GM10266 (cell line): ENCODE measurements around the gene DOK3.

Experiments used
- DNase-seq: peaks from one replicate; pipeline ENCODE4 v3.0.0; 2012; ENCODE audit errors: extremely low spot score
- CTCF ChIP-seq: IDR thresholded peaks from 2 replicates; pipeline ENCODE4 v1.5.1; 2012; ENCODE audit warnings: mild to moderate bottlenecking, low read depth; ENCODE audit not compliant: control insufficient read depth, insufficient read depth; ENCODE audit errors: missing control alignments

Gene DOK3

GRCh38 chr5:177508221-177508611, 1.4 kb downstream of the DOK3 start:
- DNase-seq, result no peak
- TF ChIP-seq CTCF, result no peak

GRCh38 chr5:177507596-177508220, 1.9 kb downstream of the DOK3 start:
- TF ChIP-seq CTCF, result no peak
- DNase-seq, result no peak

GRCh38 chr5:177507165-177507564, 2.5 kb downstream of the DOK3 start:
- no peak for DNase-seq

GRCh38 chr5:177505075-177505474, 4.6 kb downstream of the DOK3 start:
- no peak for DNase-seq
- TF ChIP-seq CTCF, result no peak

More at GRCh38 chr5:177507165-177507564, 2.5 kb downstream of the DOK3 start:
- peak; percentile 3 for TF ChIP-seq CTCF

GRCh38 chr5:177504086-177505056, 5.3 kb downstream of the DOK3 start:
- no peak for DNase-seq
- TF ChIP-seq CTCF, result no peak

GRCh38 chr5:177503351-177504085, 6.1 kb downstream of the DOK3 start:
- no peak for DNase-seq
- no peak for TF ChIP-seq CTCF

- no peak for DNase-seq
- no peak for TF ChIP-seq CTCF
These were observed 6.7 kb downstream of the DOK3 start for GRCh38 chr5:177502886-177503285.
